Measurements from ENCODE around the gene SLC22A23. TPM values are rescaled to one million over a fixed set of nuclear protein-coding genes. Genes with fewer than 3 reads are reported as not detected.

The SLC22A23 gene
- total and polyA plus RNA-seq, 2 of the 4 experiments (the other 2 are of a cell fraction): 0.72 to 1.6 TPM

DNA sequence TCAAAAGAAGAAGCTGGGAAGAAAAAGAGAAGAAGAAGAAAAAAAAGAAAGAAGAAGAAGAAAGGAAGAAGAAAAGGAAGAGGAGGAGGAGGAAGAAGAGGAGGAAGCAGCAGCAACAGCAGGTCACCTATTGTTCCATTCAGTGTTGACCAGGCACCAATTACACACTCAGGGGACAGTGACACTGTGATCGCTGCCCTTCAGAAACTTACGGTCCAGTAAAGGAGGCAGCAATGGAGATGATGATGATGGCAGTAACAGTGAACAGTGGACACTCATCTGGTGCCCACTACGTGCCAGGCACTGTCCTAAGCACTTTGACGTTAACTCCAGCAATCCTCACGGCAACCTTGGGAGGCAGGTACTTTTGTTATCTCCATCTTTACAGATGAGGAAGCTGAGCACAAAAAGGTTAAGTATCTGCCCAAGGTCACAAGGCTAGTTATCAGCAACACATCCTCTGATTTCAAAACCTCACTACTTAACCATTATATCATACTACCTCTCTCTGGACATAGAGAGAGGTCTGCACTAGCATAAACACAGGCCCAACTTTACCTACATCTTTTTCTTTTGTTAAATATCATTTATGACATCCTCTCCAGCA, 83.2 kb downstream of the SLC22A23 start:
- Histone ChIP-seq H4K91ac (ENCODE audit: insufficient read depth, low read depth, low read length) (no peak overlapping the region), H3K9me1 (ENCODE audit: insufficient read depth, low read length) (no peaks in the 10 kb centered on the region), H2BK120ac (ENCODE audit: low read depth, low read length) (no peak overlapping the region), H3K56ac (ENCODE audit: extremely low read depth, insufficient read depth, low read length) (no peak overlapping the region), H3K4ac (ENCODE audit: low read depth, low read length) (no peak overlapping the region), H2AFZ (replicated peaks; ENCODE audit: low read length, poor library complexity) (no peak overlapping the region), H4K8ac (ENCODE audit: low read depth in 2 of 2, low read length in 2 of 2) (no peak overlapping the region), H2AK9ac (replicated peaks; ENCODE audit: low read depth, low read length, poor library complexity) (no peak overlapping the region), H3K14ac (replicated peaks; ENCODE audit: low read depth, low read length) (no peak overlapping the region), H4K5ac (ENCODE audit: low read depth, low read length) (no peak overlapping the region), H3K79me1 (ENCODE audit: low read depth in 1 of 2, low read length in 2 of 2) (no peaks in the 10 kb centered on the region), H2BK20ac (ENCODE audit: low read depth, low read length) (no peak overlapping the region), H3K9ac (ENCODE audit: low read depth, low read length) (no peak overlapping the region), H3K18ac (ENCODE audit: low read depth, low read length) (no peak overlapping the region), H2BK5ac (ENCODE audit: low read depth, low read length, poor library complexity, severe bottlenecking) (no peak overlapping the region), H3K4me3 (ENCODE audit: insufficient read depth, low read depth, low read length) (no peak overlapping the region), H2BK15ac (ENCODE audit: low read depth, low read length) (no peak overlapping the region), H4K20me1 (ENCODE audit: insufficient read depth, low read length) (no peaks in the 10 kb centered on the region), H3K27ac (ENCODE audit: insufficient read depth, low read length) (no peak overlapping the region), H3K27me3 (ENCODE audit: control insufficient read depth, insufficient read depth, low read length) (peaks cover 21% of the 10 kb centered on the region), H3K4me2 (ENCODE audit: low read depth, low read length) (no peak overlapping the region), H2AK5ac (ENCODE audit: low read depth, low read length) (no peak overlapping the region), H3K36me3 (ENCODE audit: control insufficient read depth, insufficient read depth, low read length) (no peaks in the 10 kb centered on the region), H3K23ac (ENCODE audit: low read depth, low read length) (no peak overlapping the region), H3K9me3 (ENCODE audit: control insufficient read depth, insufficient read depth, low read length) (no peaks in the 10 kb centered on the region), H3K4me1 (ENCODE audit: control insufficient read depth, insufficient read depth, low read length) (no peaks in the 10 kb centered on the region)
- in situ Hi-C loops (cut with MboI; ENCODE audit: low sequenced_read_pairs): no loop called here
- dilution Hi-C loops (cut with HindIII; ENCODE audit: low sequenced_read_pairs, unreplicated experiment): no loop called here
- no TSS peak for BruUV-seq (replicated peaks)
- 78% methylated on average over 3 of the region's 5 CpGs; no CpG with 5 or more reads in 1 of the 2 experiments for WGBS, 2 experiments (ENCODE audit: extremely low coverage in 2 of 2, insufficient read length in 1 of 2)
- TF ChIP-seq MXI1 (IDR thresholded peaks at IDR 0.05; ENCODE audit: borderline replicate concordance, low read depth, low read length) (no peak), CHD1 (IDR thresholded peaks at IDR 0.05; ENCODE audit: low read depth, low read length) (no peak), MAFK (IDR thresholded peaks at IDR 0.05; ENCODE audit: low read depth, low read length) (no peak), MAZ (IDR thresholded peaks at IDR 0.05; ENCODE audit: borderline replicate concordance, low read depth, low read length) (no peak), FOS (IDR thresholded peaks at IDR 0.05; ENCODE audit: low read depth, low read length) (no peak), RFX5 (IDR thresholded peaks at IDR 0.05; ENCODE audit: low read depth, low read length) (no peak), RAD21 (IDR thresholded peaks at IDR 0.05; ENCODE audit: low read length) (no peak), RCOR1 (IDR thresholded peaks at IDR 0.05; ENCODE audit: insufficient replicate concordance, low read length) (no peak), BHLHE40 (IDR thresholded peaks at IDR 0.05; ENCODE audit: low read depth, low read length) (no peak), POLR2A (IDR thresholded peaks at IDR 0.05; ENCODE audit: low read depth, low read length) (no peak), USF2 (IDR thresholded peaks at IDR 0.05; ENCODE audit: low read depth, low read length) (no peak), CEBPB (IDR thresholded peaks at IDR 0.05; ENCODE audit: low read depth, low read length) (no peak), SMC3 (IDR thresholded peaks at IDR 0.05; ENCODE audit: low read depth, low read length) (no peak), NFE2L2 (IDR thresholded peaks at IDR 0.05; ENCODE audit: low read depth, low read length) (no peak), ELK1 (IDR thresholded peaks at IDR 0.05; ENCODE audit: borderline replicate concordance, low read depth, low read length) (no peak)
- TF ChIP-seq, protein P1, sequence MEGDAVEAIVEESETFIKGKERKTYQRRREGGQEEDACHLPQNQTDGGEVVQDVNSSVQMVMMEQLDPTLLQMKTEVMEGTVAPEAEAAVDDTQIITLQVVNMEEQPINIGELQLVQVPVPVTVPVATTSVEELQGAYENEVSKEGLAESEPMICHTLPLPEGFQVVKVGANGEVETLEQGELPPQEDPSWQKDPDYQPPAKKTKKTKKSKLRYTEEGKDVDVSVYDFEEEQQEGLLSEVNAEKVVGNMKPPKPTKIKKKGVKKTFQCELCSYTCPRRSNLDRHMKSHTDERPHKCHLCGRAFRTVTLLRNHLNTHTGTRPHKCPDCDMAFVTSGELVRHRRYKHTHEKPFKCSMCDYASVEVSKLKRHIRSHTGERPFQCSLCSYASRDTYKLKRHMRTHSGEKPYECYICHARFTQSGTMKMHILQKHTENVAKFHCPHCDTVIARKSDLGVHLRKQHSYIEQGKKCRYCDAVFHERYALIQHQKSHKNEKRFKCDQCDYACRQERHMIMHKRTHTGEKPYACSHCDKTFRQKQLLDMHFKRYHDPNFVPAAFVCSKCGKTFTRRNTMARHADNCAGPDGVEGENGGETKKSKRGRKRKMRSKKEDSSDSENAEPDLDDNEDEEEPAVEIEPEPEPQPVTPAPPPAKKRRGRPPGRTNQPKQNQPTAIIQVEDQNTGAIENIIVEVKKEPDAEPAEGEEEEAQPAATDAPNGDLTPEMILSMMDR (conservative IDR thresholded peaks at IDR 0.05; ENCODE audit: low read depth, low read length): no peak
- intact Hi-C loops (cut with micrococcal nuclease): no loop called here
- DNase-seq (no peak), ATAC-seq (ENCODE audit: low read depth) (no peak)
- CTCF ChIA-PET: no interaction called here
- POLR2A ChIA-PET (ENCODE audit: unreplicated experiment): no interaction called here
